Stimulated activated CD4-positive, alpha-beta T cell treated with anti-CD3 and anti-CD28 coated beads, Interleukin-15, amount 100 ng/mL, for 48 hours (primary cell): ENCODE measurements around the gene MAPK11.

Experiments
- DNase-seq, 2 donors: peaks; one replicate each; pipeline ENCODE4 v3.0.0-alpha.2; 2020; ENCODE audit warnings: low read depth in 2 of 2

MAPK11 gene

GRCh38 chr22:50224071-50224470 lies 46.1 kb downstream of the MAPK11 start:
- DNase-seq, result no peak

DNA sequence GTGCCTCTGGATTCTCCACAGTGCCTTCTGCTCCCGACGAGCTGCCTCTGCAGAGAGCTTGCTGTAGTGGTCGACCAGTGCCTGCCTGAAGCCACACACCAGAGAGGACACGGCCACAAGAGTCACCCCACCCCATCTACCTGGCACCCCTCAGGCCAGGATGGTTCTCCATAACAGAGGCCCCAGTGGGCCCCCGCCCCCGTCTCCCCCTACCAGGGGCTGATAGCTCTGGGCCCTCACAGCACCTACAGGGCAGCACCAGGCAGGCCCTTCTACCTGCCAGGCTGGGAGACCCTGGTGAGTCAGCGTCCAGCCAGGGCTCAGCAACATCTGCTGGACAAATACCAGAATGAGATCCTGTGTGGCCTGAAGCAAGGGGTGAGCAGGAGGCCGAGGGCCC lies 47.7 kb downstream of the MAPK11 start:
- DNase-seq, result no peak

DNA sequence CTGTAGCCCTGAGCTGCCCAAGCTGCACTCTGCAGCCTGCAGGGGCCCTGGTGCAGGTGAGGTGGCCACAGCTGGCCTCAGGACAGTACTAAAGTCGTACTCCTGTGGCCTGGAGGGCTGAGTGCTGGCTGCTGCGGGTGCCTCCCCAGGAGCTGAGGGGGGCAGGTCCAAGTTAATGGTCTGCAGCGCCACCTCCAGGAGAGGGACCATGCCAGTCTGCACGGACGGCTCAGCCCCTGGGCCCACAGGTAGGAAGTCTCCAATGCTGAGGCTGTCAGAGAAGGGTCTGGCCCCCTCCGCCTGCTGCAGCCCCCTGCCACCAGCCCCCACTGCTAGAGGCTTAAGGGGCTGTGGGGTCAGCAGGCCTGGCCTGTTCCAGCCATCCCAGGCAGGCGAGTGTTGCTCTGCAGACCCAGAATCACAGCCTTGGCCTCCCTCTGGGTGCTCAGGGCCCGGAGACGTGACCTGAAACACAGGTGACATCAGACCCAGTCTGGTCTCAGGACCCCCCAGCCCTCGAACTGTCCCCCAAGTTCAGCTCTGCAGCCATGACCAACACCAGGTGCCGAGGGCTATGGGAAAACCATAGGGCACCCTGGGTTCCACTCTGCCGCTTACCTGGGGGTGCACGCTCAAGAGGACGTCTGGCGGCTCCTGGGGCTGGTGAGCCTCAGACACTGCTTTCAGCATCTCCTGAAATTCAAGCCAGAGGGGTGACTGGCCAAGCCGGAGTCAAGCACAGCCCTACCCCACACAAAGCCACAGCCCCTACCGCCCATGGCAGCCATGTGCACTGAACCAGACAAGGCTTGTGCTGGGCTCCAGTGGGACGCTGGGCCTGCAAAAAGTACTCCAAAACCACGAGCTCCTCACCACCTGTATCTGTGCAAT lies 48.5 kb downstream of the MAPK11 start:
- no peak for DNase-seq

- DNase-seq, result no peak
These were observed 49.4 kb downstream of the MAPK11 start for GRCh38 chr22:50220603-50221409.

DNA sequence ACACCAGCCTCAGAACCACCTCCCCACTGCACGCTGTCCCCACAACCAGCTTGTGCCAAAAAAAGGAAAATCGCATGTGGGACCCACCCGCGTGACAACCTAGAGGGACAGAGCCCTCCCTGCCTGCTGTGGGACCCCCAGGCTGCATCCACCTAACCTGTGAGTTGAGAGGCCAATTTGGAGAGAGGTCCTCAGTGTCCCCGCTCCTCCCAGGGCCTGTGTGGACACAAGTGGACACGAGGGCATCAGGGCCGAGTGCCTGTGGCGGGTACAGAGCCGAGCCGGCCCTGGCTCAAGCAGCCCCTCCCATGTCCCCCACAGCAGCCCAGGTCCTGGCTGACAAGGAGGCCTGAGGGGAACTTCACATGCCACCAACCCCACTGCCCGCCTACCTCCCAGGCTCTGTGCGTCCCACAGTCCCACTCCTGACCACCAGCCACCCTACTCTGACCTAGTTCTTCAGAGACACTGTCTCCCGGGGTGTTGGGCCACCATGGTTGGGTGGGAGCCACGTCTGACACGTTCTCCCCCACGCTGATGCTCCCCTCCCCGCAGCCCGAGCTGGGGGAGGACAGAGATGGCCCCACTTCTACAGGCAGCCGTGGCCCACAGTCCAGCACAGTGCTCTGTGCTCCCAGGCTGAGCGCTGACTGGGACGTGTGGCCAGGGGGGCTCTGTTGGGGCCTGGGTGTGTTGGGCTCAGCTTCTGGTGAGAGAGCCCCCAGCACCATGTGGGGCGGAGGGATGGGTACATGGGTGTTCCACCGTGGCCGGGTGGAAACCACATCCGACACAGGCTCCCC lies 50.2 kb downstream of the MAPK11 start:
- no peak for DNase-seq

DNA sequence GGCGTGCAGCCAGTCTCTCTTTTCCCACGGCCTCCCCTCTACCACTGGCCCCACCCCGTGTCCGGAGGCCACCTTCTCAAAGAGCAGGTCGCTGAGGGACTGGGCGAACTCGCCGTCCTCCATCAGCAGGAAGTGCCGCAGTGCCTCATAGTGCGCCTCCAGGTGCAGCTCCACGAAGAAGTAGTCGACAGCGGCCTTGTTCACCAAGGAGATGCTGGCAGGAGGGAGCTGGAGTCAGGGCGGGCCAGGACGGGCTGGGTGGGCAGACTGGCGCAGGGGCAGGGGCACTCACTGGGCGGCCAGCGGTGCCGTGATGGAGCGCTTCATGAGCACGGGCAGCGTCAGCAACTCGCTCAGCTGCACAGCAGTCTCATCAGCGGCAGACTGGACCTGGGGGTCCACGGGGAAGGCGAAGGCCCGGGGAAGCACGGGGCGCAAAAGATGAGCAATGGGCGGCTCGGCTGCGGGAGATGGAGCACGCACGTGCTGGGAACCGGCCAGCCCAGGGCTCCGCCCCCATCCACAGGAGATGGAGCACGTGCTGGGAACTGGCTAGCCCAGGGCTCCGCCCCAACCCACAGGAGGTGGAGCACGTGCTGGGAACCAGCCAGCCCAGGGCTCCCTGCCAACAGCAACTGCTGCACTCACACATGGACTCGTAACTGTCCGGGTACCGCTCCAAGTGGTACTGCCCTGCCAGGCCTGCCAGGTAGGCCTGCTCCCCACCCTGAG lies 51.0 kb downstream of the MAPK11 start:
- no peak for DNase-seq

- no peak for DNase-seq
These were observed 51.8 kb downstream of the MAPK11 start for GRCh38 chr22:50218153-50218995.

DNA sequence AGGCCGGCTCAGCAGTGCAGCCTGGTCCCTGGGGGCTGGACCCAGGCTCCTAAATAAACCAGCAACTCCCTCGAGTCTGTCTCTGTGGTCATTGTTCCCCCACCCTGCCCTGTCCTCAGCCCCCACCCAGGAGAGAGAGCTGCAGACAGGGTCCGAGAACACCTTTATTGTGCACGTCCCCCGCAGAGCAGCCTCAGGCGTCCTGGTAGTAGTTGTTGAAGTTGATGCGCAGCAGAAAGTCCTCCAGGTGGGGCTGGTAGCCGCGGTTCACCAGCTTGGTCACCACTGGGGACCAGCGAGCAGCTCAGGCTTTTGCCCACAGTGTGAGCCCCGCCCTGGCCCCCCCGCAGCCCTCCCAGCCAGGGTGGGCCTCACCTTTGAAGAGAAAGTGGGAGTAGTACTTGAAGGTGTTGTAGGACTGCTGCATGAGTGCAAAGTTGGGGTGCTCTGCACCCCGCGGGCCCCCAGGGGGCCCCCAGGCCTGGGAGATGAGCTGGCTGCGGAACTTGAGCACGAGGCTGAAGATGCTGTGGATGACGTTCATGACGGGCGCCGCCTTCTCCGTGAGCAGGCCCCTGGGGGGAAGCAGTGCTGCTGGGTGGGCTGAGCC lies 52.5 kb downstream of the MAPK11 start:
- DNase-seq, result no peak

DNA sequence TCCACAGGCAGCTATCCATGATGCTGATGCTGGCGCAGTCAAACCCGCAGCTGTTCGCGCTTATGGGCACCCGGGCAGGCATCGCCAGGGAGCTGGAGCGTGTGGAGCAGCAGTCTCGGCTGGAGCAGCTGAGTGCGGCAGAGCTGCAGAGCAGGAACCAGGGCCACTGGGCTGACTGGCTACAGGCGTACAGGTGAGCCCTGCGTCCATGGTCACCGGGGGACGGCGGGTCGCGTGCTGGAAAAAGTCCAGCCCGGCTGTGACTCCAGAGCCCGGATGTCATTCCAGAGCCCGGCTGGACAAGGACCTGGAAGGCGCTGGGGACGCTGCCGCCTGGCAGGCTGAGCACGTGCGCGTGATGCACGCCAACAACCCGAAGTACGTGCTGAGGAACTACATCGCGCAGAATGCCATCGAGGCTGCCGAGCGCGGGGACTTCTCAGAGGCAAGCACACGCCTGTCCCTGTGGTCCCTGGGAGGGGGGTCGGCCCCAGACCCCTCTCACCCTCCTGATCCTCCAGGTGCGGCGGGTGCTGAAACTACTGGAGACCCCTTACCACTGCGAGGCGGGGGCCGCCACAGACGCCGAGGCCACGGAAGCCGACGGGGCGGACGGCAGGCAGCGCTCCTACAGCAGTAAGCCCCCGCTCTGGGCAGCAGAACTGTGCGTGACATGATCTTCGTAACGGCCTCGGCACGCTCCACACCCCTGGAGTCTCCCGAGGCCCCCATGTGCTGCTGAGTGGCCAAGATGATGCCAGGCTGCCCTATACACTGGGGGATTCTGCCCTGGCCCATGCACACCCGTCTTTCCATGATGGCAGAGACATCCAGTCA lies 53.3 kb downstream of the MAPK11 start:
- DNase-seq, result no peak

DNA sequence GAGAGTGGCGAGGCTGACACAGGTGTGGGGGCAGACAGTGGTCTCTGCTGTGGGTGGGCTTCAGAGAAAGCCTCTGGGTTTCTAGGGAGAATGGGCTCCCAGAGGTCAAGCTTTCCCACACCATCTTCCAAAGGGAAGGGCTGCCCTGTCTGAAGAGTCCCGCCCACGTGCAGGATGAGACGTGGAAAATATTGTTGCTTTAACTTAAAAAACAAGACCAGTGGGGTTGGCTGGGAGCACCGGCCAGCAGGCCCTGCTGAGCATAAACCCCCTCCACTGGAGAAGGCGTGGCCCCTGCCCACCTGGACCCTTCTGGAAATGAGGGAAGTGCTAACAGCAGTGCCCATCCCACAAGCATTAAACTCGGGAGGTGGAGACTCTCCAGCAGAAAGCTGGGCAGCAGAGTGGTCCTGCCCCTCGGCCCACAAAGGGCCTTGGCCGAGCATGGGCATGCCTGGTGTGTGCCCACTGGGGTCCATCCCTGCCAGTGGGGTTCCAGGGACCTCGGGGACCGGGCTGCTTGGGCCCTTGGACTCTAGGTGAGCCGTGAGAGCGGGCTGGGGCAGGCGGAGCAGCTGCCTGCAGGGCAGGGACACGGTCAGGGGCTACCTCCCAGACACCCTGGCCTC lies 54.0 kb downstream of the MAPK11 start:
- no peak for DNase-seq

DNA sequence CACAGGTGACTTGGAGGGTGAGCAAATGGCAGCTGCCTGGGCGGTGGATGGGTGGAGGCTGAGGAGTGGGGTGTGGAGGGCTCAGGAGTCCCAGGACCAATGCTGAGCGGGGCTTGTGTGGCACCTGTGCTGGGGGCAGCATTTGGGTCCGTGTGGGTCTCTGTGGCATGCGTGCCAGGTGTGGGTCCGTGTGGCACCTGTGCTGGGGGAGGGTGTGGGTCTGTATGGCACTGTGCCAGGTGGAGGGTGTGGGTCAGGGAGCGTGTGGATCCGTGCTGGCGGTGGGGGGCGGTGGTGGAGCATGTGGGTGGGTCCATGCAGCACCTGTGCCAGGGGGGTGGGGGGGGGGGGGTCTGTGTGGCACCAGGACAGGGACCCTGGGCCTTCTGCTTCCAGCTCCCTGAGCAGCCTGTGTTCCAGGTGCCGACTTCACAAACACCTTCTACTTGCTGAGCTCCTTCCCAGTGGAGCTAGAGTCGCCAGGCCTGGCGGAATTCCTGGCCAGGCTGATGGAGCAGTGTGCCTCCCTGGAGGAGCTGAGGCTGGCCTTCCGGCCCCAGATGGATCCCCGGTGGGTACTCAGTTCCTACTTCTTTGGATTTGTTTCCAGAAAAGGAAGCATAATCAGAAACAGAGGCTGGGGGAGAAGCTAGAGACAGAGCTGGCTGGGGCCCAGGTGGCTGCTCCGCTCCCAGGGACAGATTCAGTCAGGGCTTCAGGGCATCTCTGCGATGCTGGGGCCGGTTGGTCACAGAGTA lies 54.7 kb downstream of the MAPK11 start:
- no peak for DNase-seq
